Measurements from ENCODE around the gene NME1. TPM values are rescaled to one million over a fixed set of nuclear protein-coding genes. Genes with fewer than 3 reads are reported as not detected.
"Not testable (repeated sequence)": the region's sequence is repeated elsewhere in the genome, so short reads cannot be mapped to it uniquely, and the experiment has no call there.

The NME1 gene
- total RNA-seq, 1 donor from 2014 or later, result 96.5 TPM

- Mint-ChIP-seq H3K27ac (peak overlapping the region; percentile 99), H3K4me1 (ENCODE audit: low read depth) (peaks cover 28% of the 10 kb centered on the region), H3K9me3 (ENCODE audit: low read depth) (no peaks in the 10 kb centered on the region), H3K4me3 (ENCODE audit: low read depth) (peak overlapping the region; percentile 96), H3K36me3 (ENCODE audit: insufficient read depth) (no peaks in the 10 kb centered on the region), H3K27me3 (no peaks in the 10 kb centered on the region)
- no peak for DNase-seq (ENCODE audit: low spot score, unreplicated experiment)
- no peak for TF ChIP-seq CTCF (IDR thresholded peaks at IDR 0.05; ENCODE audit: unreplicated experiment)
Observed at GRCh38 chr17:51119415-51120356, 33.7 kb upstream of the NME1 start.

- Mint-ChIP-seq H3K27me3 (no peaks in the 10 kb centered on the region), H3K4me1 (ENCODE audit: low read depth) (peaks cover 28% of the 10 kb centered on the region), H3K27ac (peak overlapping the region; percentile 99), H3K36me3 (ENCODE audit: insufficient read depth) (no peaks in the 10 kb centered on the region), H3K4me3 (ENCODE audit: low read depth) (peak overlapping the region; percentile 96), H3K9me3 (ENCODE audit: low read depth) (no peaks in the 10 kb centered on the region)
- DNase-seq (ENCODE audit: low spot score, unreplicated experiment), result no peak
- TF ChIP-seq CTCF (IDR thresholded peaks at IDR 0.05; ENCODE audit: unreplicated experiment), result no peak
Observed at GRCh38 chr17:51120357-51120738, 33.0 kb upstream of the NME1 start.

- Mint-ChIP-seq H3K27me3 (no peaks in the 10 kb centered on the region), H3K4me1 (ENCODE audit: low read depth) (peaks cover 31% of the 10 kb centered on the region), H3K36me3 (ENCODE audit: insufficient read depth) (no peaks in the 10 kb centered on the region), H3K9me3 (ENCODE audit: low read depth) (no peaks in the 10 kb centered on the region), H3K4me3 (ENCODE audit: low read depth) (peak within 1 kb of the TSS; percentile 96), H3K27ac (peak within 1 kb of the TSS; percentile 99)
- no peak for TF ChIP-seq CTCF (IDR thresholded peaks at IDR 0.05; ENCODE audit: unreplicated experiment)
- DNase-seq (ENCODE audit: low spot score, unreplicated experiment), result peak; percentile 85
Observed at GRCh38 chr17:51120739-51121619, 32.4 kb upstream of the NME1 start, which contains the start of gene SPAG9. Gene SPAG9, minus strand, starts transcription at chr17:51120868. Its CDS starts 212 bp downstream, at chr17:51120656.

- Mint-ChIP-seq H3K4me1 (ENCODE audit: low read depth) (peaks cover 35% of the 10 kb centered on the region), H3K4me3 (ENCODE audit: low read depth) (peak overlapping the region; percentile 88), H3K9me3 (ENCODE audit: low read depth) (no peaks in the 10 kb centered on the region), H3K27me3 (no peaks in the 10 kb centered on the region), H3K27ac (peak overlapping the region; percentile 99), H3K36me3 (ENCODE audit: insufficient read depth) (no peaks in the 10 kb centered on the region)
- TF ChIP-seq CTCF (IDR thresholded peaks at IDR 0.05; ENCODE audit: unreplicated experiment), result no peak
- DNase-seq (ENCODE audit: low spot score, unreplicated experiment), result peak; percentile 24
Observed at GRCh38 chr17:51121620-51122472, 31.5 kb upstream of the NME1 start.

- H3K27ac Mint-ChIP-seq, result peak overlapping the region; percentile 22
- H3K27me3 Mint-ChIP-seq; H3K36me3 Mint-ChIP-seq (ENCODE audit: insufficient read depth); DNase-seq (ENCODE audit: low spot score, unreplicated experiment); H3K9me3 Mint-ChIP-seq (ENCODE audit: low read depth): not testable (repeated sequence)
- H3K4me3 Mint-ChIP-seq (ENCODE audit: low read depth), result peak overlapping the region; percentile 88
- peaks cover 35% of the 10 kb centered on the region for H3K4me1 Mint-ChIP-seq (ENCODE audit: low read depth)
Observed at GRCh38 chr17:51122473-51123115, 30.8 kb upstream of the NME1 start.
